ENCODE results near the gene ACHE.
A peak's percentile ranks its signal among the peaks of the same experiment; 100 is the strongest.

Gene ACHE

GRCh38 chr7:100896732-100897608 is 1.3 kb upstream of the ACHE start:
- peak in 3 of 5 donors; percentile 44 to 64 (median 54) for DNase-seq

- no peak for DNase-seq
These were observed 456 bp upstream of the ACHE start for GRCh38 chr7:100895956-100896731.

- DNase-seq = peak in 2 of 5 donors; percentile 36 to 49
These were observed 608 bp downstream of the ACHE start for GRCh38 chr7:100894860-100895700.

GRCh38 chr7:100893910-100894721 is 1.6 kb downstream of the ACHE start:
- DNase-seq = no peak

GRCh38 chr7:100893318-100893895 is 2.3 kb downstream of the ACHE start:
- DNase-seq = no peak

GRCh38 chr7:100892364-100893317 is 3.0 kb downstream of the ACHE start:
- DNase-seq = no peak

GRCh38 chr7:100891568-100892247 is 4.0 kb downstream of the ACHE start:
- DNase-seq = no peak

- no peak for DNase-seq
These were observed 4.8 kb downstream of the ACHE start for GRCh38 chr7:100890653-100891567.

GRCh38 chr7:100888988-100889750 is 6.5 kb downstream of the ACHE start, which contains the start of gene UFSP1:
UFSP1 (minus strand) TSS chr7:100889715; CDS start chr7:100889271, 444 bp downstream.
- no peak for DNase-seq

GRCh38 chr7:100888291-100888987 is 7.2 kb downstream of the ACHE start:
- no peak for DNase-seq

GRCh38 chr7:100887516-100888290 is 8.0 kb downstream of the ACHE start:
- peak in 3 of 5 donors; percentile 53 to 74 (median 67) for DNase-seq

- no peak for DNase-seq
These were observed 8.7 kb downstream of the ACHE start for GRCh38 chr7:100886936-100887515.

GRCh38 chr7:100886142-100886935 is 9.3 kb downstream of the ACHE start:
- DNase-seq = no peak

- DNase-seq = no peak
These were observed 10.1 kb downstream of the ACHE start for GRCh38 chr7:100885440-100886141.

Data from T-helper 1 cell (primary cell).